ENCODE data around the gene TMEM178B.

Gene TMEM178B

GRCh38 chr7:141386881-141387280, 313.0 kb downstream of the TMEM178B start:
- no peak overlapping the region for H3K4me3 ChIP-seq
- H3K4me1 ChIP-seq: no peaks in the 10 kb centered on the region
- H3K27ac ChIP-seq: no peak overlapping the region
- no peak for TF ChIP-seq CTCF (IDR thresholded peaks at IDR 0.05)
- no peaks in the 10 kb centered on the region for H3K9me3 ChIP-seq
- H3K36me3 ChIP-seq: no peaks in the 10 kb centered on the region
- intact Hi-C loops (cut with DNase I; ENCODE audit: low total_unique reads): no loop called here
- no peak for DNase-seq
- peaks cover 0 to 3% of the 10 kb centered on the region in 2 donors for H3K27me3 ChIP-seq

- Histone ChIP-seq H3K4me3 (no peak overlapping the region), H3K4me1 (no peaks in the 10 kb centered on the region), H3K27ac (no peak overlapping the region), H3K36me3 (no peaks in the 10 kb centered on the region), H3K27me3 (peaks cover 0 to 3% of the 10 kb centered on the region in 2 donors), H3K9me3 (no peaks in the 10 kb centered on the region)
- no peak for DNase-seq
- intact Hi-C loops (cut with DNase I; ENCODE audit: low total_unique reads): no loop called here
- TF ChIP-seq CTCF (IDR thresholded peaks at IDR 0.05): no peak
These were observed 313.8 kb downstream of the TMEM178B start for GRCh38 chr7:141387521-141388217.

GRCh38 chr7:141389140-141389796, 315.4 kb downstream of the TMEM178B start:
- no peaks in the 10 kb centered on the region for H3K9me3 ChIP-seq
- H3K36me3 ChIP-seq: no peaks in the 10 kb centered on the region
- intact Hi-C loops (cut with DNase I; ENCODE audit: low total_unique reads): no loop called here
- DNase-seq: no peak
- no peak for TF ChIP-seq CTCF (IDR thresholded peaks at IDR 0.05)
- H3K27ac ChIP-seq: no peak overlapping the region
- H3K4me3 ChIP-seq: no peak overlapping the region
- no peaks in the 10 kb centered on the region for H3K4me1 ChIP-seq
- peaks cover 0 to 3% of the 10 kb centered on the region in 2 donors for H3K27me3 ChIP-seq

- no peak overlapping the region for H3K4me3 ChIP-seq
- peaks cover 0 to 6% of the 10 kb centered on the region in 2 donors for H3K27me3 ChIP-seq
- intact Hi-C loops (cut with DNase I; ENCODE audit: low total_unique reads): no loop called here
- H3K4me1 ChIP-seq: no peaks in the 10 kb centered on the region
- no peaks in the 10 kb centered on the region for H3K36me3 ChIP-seq
- H3K9me3 ChIP-seq: no peaks in the 10 kb centered on the region
- DNase-seq: no peak
- H3K27ac ChIP-seq: no peak overlapping the region
- TF ChIP-seq CTCF (IDR thresholded peaks at IDR 0.05): no peak
These were observed 316.5 kb downstream of the TMEM178B start for GRCh38 chr7:141390339-141390738.

- intact Hi-C loops (cut with DNase I; ENCODE audit: low total_unique reads): no loop called here
- Histone ChIP-seq H3K27ac (no peak overlapping the region), H3K9me3 (no peaks in the 10 kb centered on the region), H3K36me3 (no peaks in the 10 kb centered on the region), H3K4me1 (no peaks in the 10 kb centered on the region), H3K27me3 (peaks cover 0 to 3% of the 10 kb centered on the region in 2 donors), H3K4me3 (no peak overlapping the region)
- DNase-seq: no peak
- TF ChIP-seq CTCF (IDR thresholded peaks at IDR 0.05): no peak
These were observed 319.2 kb downstream of the TMEM178B start for GRCh38 chr7:141393056-141393455.
